Endothelial cell (in vitro differentiated cells): ENCODE measurements around the gene ESR1. TPM values are rescaled to one million over a fixed set of nuclear protein-coding genes. Genes with fewer than 3 reads are reported as not detected.

Source experiments
- DNase-seq: peaks from one replicate; pipeline ENCODE4 v3.0.0; 2021; ENCODE audit warnings: low spot score
- H3K27ac Mint-ChIP-seq: one replicate; pipeline ENCODE4 v1.8.0; 2021; ENCODE audit warnings: mixed read lengths, inconsistent platforms; ENCODE audit not compliant: unreplicated experiment
- H3K27me3 Mint-ChIP-seq: one replicate; pipeline ENCODE4 v1.8.0; 2021; ENCODE audit warnings: mild to moderate bottlenecking, moderate library complexity, mixed read lengths, inconsistent platforms; ENCODE audit not compliant: unreplicated experiment
- H3K36me3 Mint-ChIP-seq: one replicate; pipeline ENCODE4 v1.8.0; 2021; ENCODE audit warnings: mild to moderate bottlenecking, low read depth, mixed read lengths, inconsistent platforms; ENCODE audit not compliant: unreplicated experiment
- H3K4me1 Mint-ChIP-seq: one replicate; pipeline ENCODE4 v1.8.0; 2021; ENCODE audit warnings: mild to moderate bottlenecking, mixed read lengths, inconsistent platforms; ENCODE audit not compliant: unreplicated experiment
- H3K4me3 Mint-ChIP-seq: one replicate; pipeline ENCODE4 v1.8.0; 2021; ENCODE audit warnings: mild to moderate bottlenecking, mixed read lengths, inconsistent platforms; ENCODE audit not compliant: unreplicated experiment
- H3K9me3 Mint-ChIP-seq: one replicate; pipeline ENCODE4 v1.8.0; 2021; ENCODE audit warnings: mixed read lengths, inconsistent platforms; ENCODE audit not compliant: unreplicated experiment
- CTCF ChIP-seq: fragments of 200-600 bp; sonication (generic); IDR thresholded peaks from one replicate; pipeline ENCODE4 v1.5.0; 2021; ENCODE audit warnings: antibody characterized with exemption; ENCODE audit not compliant: unreplicated experiment
- total RNA-seq: library from RNA; stranded (reverse); fragmentation: NEBNext Ultra II Directional; extraction: Animal tissue kit (Norgen Biotek cat#: 25700); gene quantifications from one replicate; pipeline ENCODE4 v1.2.1, GENCODE V29; 2021; ENCODE audit not compliant: unreplicated experiment

The ESR1 gene
- total RNA-seq, 1 donor from 2014 or later = 0.05 TPM

- TF ChIP-seq CTCF = no peak
- Mint-ChIP-seq H3K36me3 (peaks cover 3% of the 10 kb centered on the region), H3K27ac (no peak overlapping the region), H3K27me3 (no peaks in the 10 kb centered on the region), H3K9me3 (no peaks in the 10 kb centered on the region), H3K4me1 (peaks cover 10% of the 10 kb centered on the region), H3K4me3 (no peak overlapping the region)
- DNase-seq = no peak
These were observed 347.3 kb downstream of the ESR1 start for GRCh38 chr6:152154559-152155356.

DNA sequence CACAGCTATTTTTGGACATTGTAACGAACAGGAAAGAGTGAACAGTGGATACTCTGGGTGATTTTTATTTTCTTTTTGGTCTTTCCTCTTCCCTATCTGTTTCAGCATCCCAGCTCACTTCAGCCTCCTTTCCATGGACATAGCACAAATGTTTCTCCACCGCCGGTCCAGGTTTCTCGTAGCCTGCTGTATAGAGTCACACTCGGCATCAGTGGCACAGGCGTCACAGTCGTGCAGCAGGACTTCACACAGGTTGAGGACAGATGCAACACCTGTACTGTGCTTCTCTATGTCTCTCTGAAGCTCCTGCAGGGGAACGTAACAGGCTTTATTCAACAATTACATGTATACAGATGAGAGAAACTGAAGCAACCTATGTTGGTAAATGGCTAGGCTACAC, 348.3 kb downstream of the ESR1 start:
- Mint-ChIP-seq H3K27me3 (peaks cover 2% of the 10 kb centered on the region), H3K36me3 (no peaks in the 10 kb centered on the region), H3K27ac (no peak overlapping the region), H3K4me1 (peaks cover 17% of the 10 kb centered on the region), H3K4me3 (no peak overlapping the region), H3K9me3 (no peaks in the 10 kb centered on the region)
- TF ChIP-seq CTCF = no peak
- no peak for DNase-seq

DNA sequence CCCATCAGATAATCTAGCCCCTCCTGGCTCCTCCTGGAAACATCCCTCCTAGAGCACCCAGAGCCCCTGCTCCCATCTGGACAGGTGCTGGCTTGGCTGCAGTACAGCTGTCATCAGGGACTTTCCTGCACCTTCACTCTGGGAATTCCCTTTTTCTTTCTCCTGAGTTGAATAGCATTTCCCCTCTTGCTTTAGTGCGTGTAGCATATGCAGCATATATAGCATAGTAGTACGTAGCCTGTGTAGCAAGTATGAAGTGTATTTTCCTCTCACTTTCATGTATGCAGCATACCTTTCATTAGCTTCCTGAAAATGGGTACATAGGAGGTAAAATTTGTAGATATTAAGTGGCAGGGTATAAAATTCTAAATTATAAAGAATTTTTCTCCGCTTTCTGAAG, 352.9 kb downstream of the ESR1 start:
- no peaks in the 10 kb centered on the region for H3K36me3 Mint-ChIP-seq
- H3K4me3 Mint-ChIP-seq = no peak overlapping the region
- no peak for TF ChIP-seq CTCF
- H3K4me1 Mint-ChIP-seq = peaks cover 24% of the 10 kb centered on the region
- H3K27ac Mint-ChIP-seq = no peak overlapping the region
- H3K27me3 Mint-ChIP-seq = peaks cover 6% of the 10 kb centered on the region
- DNase-seq = no peak
- H3K9me3 Mint-ChIP-seq = no peaks in the 10 kb centered on the region

DNA sequence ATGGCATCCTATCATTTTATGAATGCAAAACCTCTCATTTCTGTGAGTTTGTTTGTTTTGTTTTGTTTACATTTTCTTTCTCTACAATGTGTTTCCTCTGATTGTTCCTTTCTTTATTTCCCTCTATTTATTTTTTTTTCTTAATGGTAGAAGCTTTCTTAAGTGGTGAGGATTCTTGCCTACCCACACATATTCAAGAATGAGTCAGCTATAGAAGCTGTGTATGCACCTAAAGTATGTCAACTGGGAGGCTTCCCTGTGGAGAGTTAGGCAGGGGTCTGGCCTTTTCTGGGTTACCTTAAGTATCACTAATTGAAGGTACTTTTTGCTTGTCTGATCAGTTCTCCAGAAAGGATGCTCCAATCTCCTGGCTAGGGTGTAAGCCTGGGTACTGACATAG, 354.0 kb downstream of the ESR1 start:
- no peaks in the 10 kb centered on the region for H3K9me3 Mint-ChIP-seq
- H3K4me3 Mint-ChIP-seq = no peak overlapping the region
- TF ChIP-seq CTCF = no peak
- peaks cover 6% of the 10 kb centered on the region for H3K27me3 Mint-ChIP-seq
- DNase-seq = no peak
- peak overlapping the region; percentile 88 for H3K27ac Mint-ChIP-seq
- peaks cover 20% of the 10 kb centered on the region for H3K4me1 Mint-ChIP-seq
- no peaks in the 10 kb centered on the region for H3K36me3 Mint-ChIP-seq

DNA sequence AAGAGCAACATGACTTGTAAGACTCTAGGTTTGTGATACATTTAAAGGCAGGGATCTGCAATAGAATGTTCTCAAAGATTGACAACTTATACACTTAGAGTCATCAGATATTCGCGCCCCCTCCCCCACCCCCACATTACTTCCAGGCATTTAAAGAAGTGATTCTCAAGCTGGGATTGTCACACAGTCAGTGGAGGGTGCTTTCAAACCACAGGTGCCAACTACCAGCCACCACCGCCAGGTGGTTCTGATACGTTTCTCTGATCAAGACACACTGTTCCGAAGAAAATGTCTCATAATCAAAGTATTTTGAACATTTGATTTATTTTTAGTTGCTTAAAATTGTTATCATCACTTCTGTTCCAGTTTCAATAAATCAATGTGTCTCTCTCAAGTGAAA, 357.5 kb downstream of the ESR1 start:
- no peak for DNase-seq
- Mint-ChIP-seq H3K27me3 (peaks cover 5% of the 10 kb centered on the region), H3K9me3 (no peaks in the 10 kb centered on the region), H3K4me3 (no peak overlapping the region), H3K36me3 (no peaks in the 10 kb centered on the region), H3K4me1 (peaks cover 28% of the 10 kb centered on the region), H3K27ac (no peak overlapping the region)
- no peak for TF ChIP-seq CTCF
